Hepatocyte (in vitro differentiated cells): ENCODE results near the gene MYOF. TPM values are rescaled to one million over a fixed set of nuclear protein-coding genes. Genes with fewer than 3 reads are reported as not detected.

Experiments
- DNase-seq: peaks from one replicate; pipeline ENCODE4 v3.0.0-alpha.2; 2016; ENCODE audit warnings: low spot score
- H2AFZ ChIP-seq: fragments of 200-600 bp; sonication (generic); 2 replicates; pipeline ENCODE4 v1.6.0; 2016; ENCODE audit warnings: antibody characterized with exemption, mild to moderate bottlenecking
- H3K27ac ChIP-seq: fragments of 200-600 bp; sonication (generic); 2 replicates; pipeline ENCODE4 v1.5.1; 2016; ENCODE audit warnings: mild to moderate bottlenecking
- H3K27me3 ChIP-seq: fragments of 200-600 bp; sonication (generic); 2 replicates; pipeline ENCODE4 v1.6.1; 2016
- H3K36me3 ChIP-seq: fragments of 200-600 bp; sonication (generic); replicated peaks from 2 replicates; pipeline ENCODE4 v1.5.1; 2016; ENCODE audit warnings: low read depth; ENCODE audit not compliant: insufficient read depth
- H3K4me1 ChIP-seq: fragments of 200-600 bp; sonication (generic); 2 replicates; pipeline ENCODE4 v1.5.1; 2016; ENCODE audit warnings: mild to moderate bottlenecking, moderate library complexity; ENCODE audit not compliant: insufficient read depth
- H3K4me2 ChIP-seq: fragments of 200-600 bp; sonication (generic); 2 replicates; pipeline ENCODE4 v1.6.0; 2016
- H3K4me3 ChIP-seq: fragments of 200-600 bp; sonication (generic); 2 replicates; pipeline ENCODE4 v1.5.1; 2016; ENCODE audit warnings: mild to moderate bottlenecking
- H3K79me2 ChIP-seq: fragments of 200-600 bp; sonication (generic); 2 replicates; pipeline ENCODE4 v1.6.0; 2017; ENCODE audit warnings: mild to moderate bottlenecking
- H3K9me2 ChIP-seq: fragments of 200-600 bp; sonication (generic); replicated peaks from 2 replicates; pipeline ENCODE4 v1.6.0; 2017; ENCODE audit warnings: mild to moderate bottlenecking; ENCODE audit not compliant: insufficient read depth
- H3K9me3 ChIP-seq: fragments of 200-600 bp; sonication (generic); 2 replicates; pipeline ENCODE4 v1.5.1; 2016; ENCODE audit warnings: low read depth, mild to moderate bottlenecking
- H4K20me1 ChIP-seq: fragments of 200-600 bp; sonication (generic); 2 replicates; pipeline ENCODE4 v1.6.0; 2016; ENCODE audit warnings: mild to moderate bottlenecking; ENCODE audit not compliant: insufficient read depth, poor library complexity, severe bottlenecking
- CTCF ChIP-seq: fragments of 200-600 bp; sonication (generic); IDR thresholded peaks from 2 replicates; pipeline ENCODE4 v1.5.1; 2016; ENCODE audit warnings: antibody characterized with exemption, mild to moderate bottlenecking; ENCODE audit not compliant: poor library complexity
- EZH2 ChIP-seq: fragments of 200-600 bp; sonication (generic); IDR thresholded peaks from 2 replicates; pipeline ENCODE4 v1.6.1; 2016; ENCODE audit warnings: antibody characterized with exemption, mild to moderate bottlenecking, borderline replicate concordance
- EZH2phosphoT487 ChIP-seq: fragments of 200-600 bp; sonication (generic); IDR thresholded peaks from one replicate; pipeline ENCODE4 v1.6.1; 2018; ENCODE audit warnings: antibody characterized with exemption, mild to moderate bottlenecking, low read depth, moderate library complexity; ENCODE audit not compliant: unreplicated experiment, severe bottlenecking
- WGBS: methylation state at CpG from one replicate; pipeline ENCODE4 v1.1.6; 2016; ENCODE audit warnings: low lambda C conversion rate; ENCODE audit errors: missing lambda C conversion rate; 5-methylcytosine and 5-hydroxymethylcytosine counted together
- polyA plus RNA-seq: library from polyadenylated mRNA; unstranded; fragments of >200 nt; fragmentation: Nextera tagmentation; extraction: Ambion mirVana; gene quantifications from 2 replicates; pipeline ENCODE4 v1.2.1, GENCODE V29; 2016
- total RNA-seq: library from RNA; depleted of rRNA; stranded (reverse); fragments of >200 nt; gene quantifications from 2 replicates; pipeline ENCODE4 v1.2.3, GENCODE V29; 2014

Gene MYOF
- total and polyA plus RNA-seq, 2 experiments from 2014 or later: 16.6 to 47.9 TPM

GRCh38 chr10:93512565-93512964 lies 30.4 kb upstream of the MYOF start:
- Histone ChIP-seq H3K27me3 (no peaks in the 10 kb centered on the region), H4K20me1 (no peaks in the 10 kb centered on the region), H2AFZ (no peak overlapping the region), H3K9me3 (no peaks in the 10 kb centered on the region), H3K4me3 (no peak overlapping the region), H3K27ac (no peak overlapping the region), H3K4me1 (no peaks in the 10 kb centered on the region), H3K36me3 (no peaks in the 10 kb centered on the region), H3K79me2 (no peaks in the 10 kb centered on the region), H3K4me2 (no peak overlapping the region), H3K9me2 (no peaks in the 10 kb centered on the region)
- DNase-seq: no peak
- WGBS: 90% methylated on average over 1 of the region's 1 CpG
- TF ChIP-seq CTCF (no peak), EZH2phosphoT487 (no peak), EZH2 (no peak)

- Histone ChIP-seq H3K79me2 (no peaks in the 10 kb centered on the region), H3K27me3 (no peaks in the 10 kb centered on the region), H3K9me3 (no peaks in the 10 kb centered on the region), H3K4me1 (no peaks in the 10 kb centered on the region), H3K27ac (no peak overlapping the region), H3K9me2 (no peaks in the 10 kb centered on the region), H3K4me2 (no peak overlapping the region), H4K20me1 (no peaks in the 10 kb centered on the region), H3K4me3 (no peak overlapping the region), H3K36me3 (no peaks in the 10 kb centered on the region), H2AFZ (no peak overlapping the region)
- no peak for DNase-seq
- WGBS: 96% methylated on average over 8 of the region's 8 CpGs
- no peak for TF ChIP-seq EZH2phosphoT487
- TF ChIP-seq CTCF: no peak
- TF ChIP-seq EZH2: no peak
Observed at GRCh38 chr10:93509816-93510215, 27.7 kb upstream of the MYOF start.

- H2AFZ ChIP-seq: no peak overlapping the region
- WGBS: 94% methylated on average over 2 of the region's 2 CpGs
- no peaks in the 10 kb centered on the region for H3K27me3 ChIP-seq
Observed at GRCh38 chr10:93505075-93505474, 22.9 kb upstream of the MYOF start.

More at GRCh38 chr10:93505075-93505474, 22.9 kb upstream of the MYOF start:
- no peaks in the 10 kb centered on the region for H4K20me1 ChIP-seq
- no peaks in the 10 kb centered on the region for H3K4me1 ChIP-seq
- no peak overlapping the region for H3K4me3 ChIP-seq
- H3K4me2 ChIP-seq: no peak overlapping the region
- TF ChIP-seq EZH2phosphoT487 (no peak), EZH2 (no peak), CTCF (no peak)
- no peaks in the 10 kb centered on the region for H3K9me3 ChIP-seq
- H3K79me2 ChIP-seq: no peaks in the 10 kb centered on the region
- H3K36me3 ChIP-seq: no peaks in the 10 kb centered on the region
- H3K27ac ChIP-seq: no peak overlapping the region
- H3K9me2 ChIP-seq: no peaks in the 10 kb centered on the region
- DNase-seq: no peak
